ENCODE results near the gene SLC12A2. TPM values are rescaled to one million over a fixed set of nuclear protein-coding genes. Genes with fewer than 3 reads are reported as not detected.

Gene SLC12A2
- total RNA-seq, 1 donor from 2014 or later: 31.3 TPM

DNA sequence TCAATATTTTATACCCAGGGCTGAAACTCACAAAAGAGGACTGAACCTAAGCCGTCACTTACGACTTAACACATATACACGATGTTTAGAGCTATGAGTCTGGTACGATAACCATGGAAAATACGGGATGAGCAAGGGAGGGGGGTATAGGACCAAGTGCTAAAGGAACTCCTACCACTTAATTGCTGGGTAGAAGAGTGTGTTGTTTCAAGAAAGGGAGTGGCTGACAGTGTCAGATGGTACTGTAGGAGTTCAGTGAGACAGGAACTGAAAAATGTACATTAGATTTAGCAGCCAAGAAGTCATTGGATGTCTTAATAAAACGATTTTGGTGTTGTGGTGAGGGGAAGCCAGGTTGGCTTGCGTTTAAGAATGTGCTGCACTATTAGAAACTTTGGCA, 21.6 kb downstream of the SLC12A2 start:
- H3K36me3 Mint-ChIP-seq (ENCODE audit: low read depth): peaks cover 4% of the 10 kb centered on the region
- TF ChIP-seq, protein P1, sequence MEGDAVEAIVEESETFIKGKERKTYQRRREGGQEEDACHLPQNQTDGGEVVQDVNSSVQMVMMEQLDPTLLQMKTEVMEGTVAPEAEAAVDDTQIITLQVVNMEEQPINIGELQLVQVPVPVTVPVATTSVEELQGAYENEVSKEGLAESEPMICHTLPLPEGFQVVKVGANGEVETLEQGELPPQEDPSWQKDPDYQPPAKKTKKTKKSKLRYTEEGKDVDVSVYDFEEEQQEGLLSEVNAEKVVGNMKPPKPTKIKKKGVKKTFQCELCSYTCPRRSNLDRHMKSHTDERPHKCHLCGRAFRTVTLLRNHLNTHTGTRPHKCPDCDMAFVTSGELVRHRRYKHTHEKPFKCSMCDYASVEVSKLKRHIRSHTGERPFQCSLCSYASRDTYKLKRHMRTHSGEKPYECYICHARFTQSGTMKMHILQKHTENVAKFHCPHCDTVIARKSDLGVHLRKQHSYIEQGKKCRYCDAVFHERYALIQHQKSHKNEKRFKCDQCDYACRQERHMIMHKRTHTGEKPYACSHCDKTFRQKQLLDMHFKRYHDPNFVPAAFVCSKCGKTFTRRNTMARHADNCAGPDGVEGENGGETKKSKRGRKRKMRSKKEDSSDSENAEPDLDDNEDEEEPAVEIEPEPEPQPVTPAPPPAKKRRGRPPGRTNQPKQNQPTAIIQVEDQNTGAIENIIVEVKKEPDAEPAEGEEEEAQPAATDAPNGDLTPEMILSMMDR (conservative IDR thresholded peaks at IDR 0.05): no peak
- no peaks in the 10 kb centered on the region for H3K27me3 Mint-ChIP-seq (ENCODE audit: low read depth)
- H3K4me3 Mint-ChIP-seq: no peak overlapping the region
- H3K4me1 Mint-ChIP-seq: peaks cover 4% of the 10 kb centered on the region
- no peak for DNase-seq (ENCODE audit: low read depth, low spot score)
- H3K9me3 Mint-ChIP-seq: no peaks in the 10 kb centered on the region
- H3K27ac Mint-ChIP-seq (ENCODE audit: unreplicated experiment): no peak overlapping the region

DNA sequence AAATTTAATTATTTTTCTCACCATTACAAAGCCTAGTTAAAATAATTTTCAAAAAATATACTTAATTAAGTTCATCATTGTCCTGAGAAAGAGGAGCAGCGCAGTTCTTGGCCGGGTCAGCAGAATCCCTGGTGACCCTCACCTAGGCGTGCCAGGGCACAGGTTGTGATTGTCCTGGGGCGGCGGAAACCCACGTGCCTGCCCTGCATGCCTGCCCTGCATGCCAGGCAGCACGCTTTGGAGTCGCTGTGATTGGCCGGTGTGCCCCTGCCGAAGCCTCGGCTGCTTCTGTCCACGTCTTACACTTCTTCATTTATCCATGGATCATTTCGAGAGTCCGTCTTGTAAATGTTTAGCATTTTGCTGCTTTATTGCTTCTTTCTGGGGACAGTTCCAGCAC, 25.6 kb downstream of the SLC12A2 start:
- H3K27ac Mint-ChIP-seq (ENCODE audit: unreplicated experiment): no peak overlapping the region
- H3K9me3 Mint-ChIP-seq: no peaks in the 10 kb centered on the region
- H3K4me1 Mint-ChIP-seq: no peaks in the 10 kb centered on the region
- DNase-seq (ENCODE audit: low read depth, low spot score): no peak
- H3K4me3 Mint-ChIP-seq: no peak overlapping the region
- H3K27me3 Mint-ChIP-seq (ENCODE audit: low read depth): no peaks in the 10 kb centered on the region
- TF ChIP-seq, protein P1 (conservative IDR thresholded peaks at IDR 0.05): no peak
- peaks cover 17% of the 10 kb centered on the region for H3K36me3 Mint-ChIP-seq (ENCODE audit: low read depth)

DNA sequence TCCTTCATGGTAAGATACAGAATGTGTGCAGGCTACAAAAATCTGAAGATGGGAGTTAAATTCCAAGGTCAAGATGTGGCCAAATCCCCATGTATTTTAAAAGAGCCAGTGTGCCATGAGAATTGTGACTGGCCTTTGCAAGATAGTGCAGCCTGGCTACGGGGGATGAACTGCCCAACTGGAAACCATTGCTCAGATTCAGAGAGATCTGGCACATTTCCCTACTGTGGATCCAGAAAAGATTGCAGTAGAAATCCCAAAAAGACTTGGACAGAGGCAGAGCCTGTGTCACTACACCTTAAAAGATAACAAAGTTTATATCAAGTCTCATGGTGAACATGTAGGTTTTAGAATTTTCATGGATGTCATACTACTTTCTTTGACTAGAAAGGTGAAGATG, 26.2 kb downstream of the SLC12A2 start:
- H3K4me3 Mint-ChIP-seq: no peak overlapping the region
- H3K9me3 Mint-ChIP-seq: no peaks in the 10 kb centered on the region
- TF ChIP-seq, protein P1 (conservative IDR thresholded peaks at IDR 0.05): no peak
- H3K36me3 Mint-ChIP-seq (ENCODE audit: low read depth): peaks cover 19% of the 10 kb centered on the region
- no peak for DNase-seq (ENCODE audit: low read depth, low spot score)
- no peak overlapping the region for H3K27ac Mint-ChIP-seq (ENCODE audit: unreplicated experiment)
- no peaks in the 10 kb centered on the region for H3K27me3 Mint-ChIP-seq (ENCODE audit: low read depth)
- no peaks in the 10 kb centered on the region for H3K4me1 Mint-ChIP-seq

DNA sequence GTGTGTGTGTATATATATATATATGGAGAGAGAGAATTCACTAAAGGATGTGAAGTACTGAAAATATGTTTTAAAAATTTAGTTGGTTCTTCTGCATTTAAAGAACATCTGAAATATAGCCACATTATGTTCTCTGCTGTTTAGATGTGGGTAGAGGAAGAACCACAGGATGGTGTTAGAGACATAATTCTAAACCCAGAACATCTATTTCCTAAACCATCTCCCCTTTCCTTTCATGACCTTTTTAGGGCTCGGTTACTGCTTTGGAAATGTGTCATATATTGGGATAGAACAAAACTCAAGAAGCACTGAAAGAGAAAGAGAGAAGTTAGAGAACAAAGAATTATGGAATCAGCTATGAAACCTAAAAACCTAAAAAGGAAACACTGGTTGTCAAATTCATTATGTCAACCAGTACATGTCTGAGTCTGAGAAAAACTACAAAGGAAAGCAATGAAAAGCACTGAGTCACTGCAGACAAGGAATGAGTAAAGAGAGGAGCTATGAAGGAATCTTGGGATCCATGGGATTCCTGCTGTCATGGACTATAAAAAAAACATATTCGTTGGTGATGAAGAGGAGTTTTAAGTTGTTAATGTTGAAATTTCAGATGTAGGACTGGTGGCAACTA, 28.4 kb downstream of the SLC12A2 start:
- Mint-ChIP-seq H3K27ac (ENCODE audit: unreplicated experiment) (peak overlapping the region; percentile 36), H3K4me3 (no peak overlapping the region), H3K36me3 (ENCODE audit: low read depth) (peaks cover 27% of the 10 kb centered on the region), H3K4me1 (no peaks in the 10 kb centered on the region), H3K27me3 (ENCODE audit: low read depth) (no peaks in the 10 kb centered on the region), H3K9me3 (no peaks in the 10 kb centered on the region)
- TF ChIP-seq, protein P1 (conservative IDR thresholded peaks at IDR 0.05): no peak
- no peak for DNase-seq (ENCODE audit: low read depth, low spot score)

DNA sequence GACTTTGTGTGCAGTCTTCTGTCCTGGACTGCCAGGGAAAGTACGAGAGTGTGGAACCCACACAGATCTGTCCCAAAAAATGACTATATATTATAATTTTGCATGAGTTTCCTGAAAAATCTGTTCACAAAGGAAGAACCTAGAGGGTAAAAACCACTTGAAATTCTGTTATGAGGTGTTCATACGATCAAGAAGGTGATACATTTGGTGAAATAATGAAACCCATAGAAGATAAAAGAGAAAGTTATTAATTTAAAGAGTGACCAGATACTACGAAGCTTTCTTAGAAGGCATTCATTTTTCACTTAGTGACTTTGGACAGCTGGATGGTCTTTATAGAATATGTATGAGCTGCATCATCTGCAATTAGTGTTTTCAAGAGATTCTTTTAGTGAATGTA, 32.9 kb downstream of the SLC12A2 start:
- no peak overlapping the region for H3K4me3 Mint-ChIP-seq
- TF ChIP-seq, protein P1 (conservative IDR thresholded peaks at IDR 0.05): no peak
- peaks cover 45% of the 10 kb centered on the region for H3K36me3 Mint-ChIP-seq (ENCODE audit: low read depth)

More for the DNA sequence above, 32.9 kb downstream of the SLC12A2 start:
- Mint-ChIP-seq H3K27ac (ENCODE audit: unreplicated experiment) (no peak overlapping the region), H3K4me1 (no peaks in the 10 kb centered on the region), H3K9me3 (peaks cover 12% of the 10 kb centered on the region), H3K27me3 (ENCODE audit: low read depth) (no peaks in the 10 kb centered on the region)
- DNase-seq (ENCODE audit: low read depth, low spot score): no peak

Data from neural crest cell (in vitro differentiated cells).